Measurements from ENCODE around the gene GIT1. TPM values are rescaled to one million over a fixed set of nuclear protein-coding genes. Genes with fewer than 3 reads are reported as not detected.

GIT1 gene
- total and polyA plus RNA-seq, 2 experiments from 2014 or later, result 15.9 to 60.9 TPM

- TF ChIP-seq ETS1 (IDR thresholded peaks at IDR 0.05) (no peak), CREB1 (CRISPR knock-in tag; IDR thresholded peaks at IDR 0.05; ENCODE audit: low read depth) (no peak), EZH2 (IDR thresholded peaks at IDR 0.05; ENCODE audit: low read depth, unreplicated experiment) (no peak), JUNB (IDR thresholded peaks at IDR 0.05; ENCODE audit: unreplicated experiment) (no peak), STAT1 (IDR thresholded peaks at IDR 0.05; ENCODE audit: unreplicated experiment) (no peak), ZNF114 (CRISPR knock-in tag; IDR thresholded peaks at IDR 0.05) (no peak), REST (IDR thresholded peaks at IDR 0.05; ENCODE audit: unreplicated experiment) (no peak), NANOG (IDR thresholded peaks at IDR 0.05; ENCODE audit: borderline replicate concordance) (no peak), EZH2phosphoT487 (IDR thresholded peaks at IDR 0.05; ENCODE audit: unreplicated experiment) (no peak), POLR2AphosphoS5 (IDR thresholded peaks at IDR 0.05; ENCODE audit: low read depth) (no peak), ZNF331 (CRISPR knock-in tag; IDR thresholded peaks at IDR 0.05; ENCODE audit: low read depth) (no peak)
Observed at GRCh38 chr17:29557739-29558116, 31.7 kb downstream of the GIT1 start (continued).

- ATAC-seq (no peak), DNase-seq (ENCODE audit: low spot score) (no peak)
- no peaks in the 10 kb centered on the region; the same call in 2 of the 3 replicates for H3K36me3 Mint-ChIP-seq (ENCODE audit: low read depth)
- Histone ChIP-seq H3K4me1 (ENCODE audit: insufficient read depth) (no peaks in the 10 kb centered on the region), H3K27ac (ENCODE audit: low read depth) (no peak overlapping the region), H3K4me3 (no peak overlapping the region), H3K9me2 (ENCODE audit: insufficient read depth) (no peaks in the 10 kb centered on the region), H3F3A (replicated peaks; ENCODE audit: low read depth) (0 out of 2 replicates have a peak, but pooled peaks cover 3% of the 10 kb centered on the region), H3K4me2 (no peak overlapping the region), H3K79me2 (replicated peaks; ENCODE audit: insufficient read depth) (no peaks in the 10 kb centered on the region), H3K27me3 (ENCODE audit: insufficient read depth) (no peaks in the 10 kb centered on the region), H3K36me3 (ENCODE audit: insufficient read depth) (no peaks in the 10 kb centered on the region), H4K20me1 (replicated peaks; ENCODE audit: insufficient read depth) (no peaks in the 10 kb centered on the region), H2AFZ (no peak overlapping the region)
- H3K27ac Mint-ChIP-seq, result no peak overlapping the region
- TF ChIP-seq EZH2phosphoT487 (IDR thresholded peaks at IDR 0.05; ENCODE audit: unreplicated experiment), result no peak
- TF ChIP-seq STAT1 (IDR thresholded peaks at IDR 0.05; ENCODE audit: unreplicated experiment), result no peak
- TF ChIP-seq JUNB (IDR thresholded peaks at IDR 0.05; ENCODE audit: unreplicated experiment), result no peak
- no peak for TF ChIP-seq EZH2 (IDR thresholded peaks at IDR 0.05; ENCODE audit: low read depth, unreplicated experiment)
- H3K9me3 Mint-ChIP-seq, result no peaks in the 10 kb centered on the region
- no peak overlapping the region for H3K4me3 Mint-ChIP-seq
- peaks cover 8% of the 10 kb centered on the region for H3K27me3 Mint-ChIP-seq (ENCODE audit: insufficient read depth, low read depth, poor library complexity)
- H3K4me1 Mint-ChIP-seq, result peaks cover 2% of the 10 kb centered on the region; the same call in 1 of the 3 replicates
Observed at GRCh38 chr17:29557085-29557738, 32.2 kb downstream of the GIT1 start.

Data from GM23338 (cell line).